ENCODE measurements around the gene PHYKPL.
"Not testable (repeated sequence)": the region's sequence is repeated elsewhere in the genome, so short reads cannot be mapped to it uniquely, and the experiment has no call there.

Gene PHYKPL

DNA sequence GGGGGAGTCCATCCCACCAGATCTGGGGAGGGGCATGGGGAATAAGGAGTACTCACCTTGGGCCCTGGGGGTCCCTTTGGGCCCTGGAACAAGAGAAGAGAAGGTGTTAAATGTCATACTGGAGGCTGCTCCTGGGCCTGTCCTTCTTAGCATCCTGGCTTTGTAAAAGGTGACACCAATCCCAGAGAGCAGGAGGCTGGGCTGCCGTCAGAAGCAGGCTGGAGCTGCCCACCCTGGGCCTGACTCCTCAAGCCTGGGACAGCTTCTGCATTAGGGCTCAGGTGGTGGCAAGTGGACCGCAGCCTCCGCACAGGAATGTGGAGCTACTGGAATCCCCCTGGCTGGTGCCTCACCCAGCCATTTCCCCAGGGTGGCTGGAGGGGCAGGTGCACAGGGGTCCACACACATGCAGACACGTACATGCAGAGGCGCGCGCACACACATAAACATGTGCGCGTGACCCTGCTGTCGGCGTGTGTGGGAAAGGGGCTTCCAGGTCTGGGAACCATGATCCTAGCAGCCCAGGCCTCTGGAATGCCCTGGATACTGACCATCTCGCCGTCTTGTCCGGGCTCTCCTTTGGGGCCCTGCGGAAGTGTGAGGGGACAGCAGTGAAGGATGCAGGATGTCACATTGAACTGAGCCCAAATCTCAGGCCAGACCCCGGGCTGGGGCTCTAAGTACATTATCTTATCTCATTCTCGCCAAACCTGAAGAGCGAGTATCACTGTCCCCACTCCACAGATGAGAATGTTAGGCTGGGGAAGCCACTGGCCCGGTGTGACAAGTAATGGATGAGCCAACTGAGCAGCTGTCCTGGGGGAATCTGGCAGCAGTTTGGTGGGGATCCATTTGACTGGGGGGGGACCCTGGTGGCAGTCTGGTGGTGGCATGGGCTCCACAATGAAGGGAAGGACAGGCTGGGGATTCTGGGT, 29.3 kb upstream of the PHYKPL start:
- no peak for DNase-seq

DNA sequence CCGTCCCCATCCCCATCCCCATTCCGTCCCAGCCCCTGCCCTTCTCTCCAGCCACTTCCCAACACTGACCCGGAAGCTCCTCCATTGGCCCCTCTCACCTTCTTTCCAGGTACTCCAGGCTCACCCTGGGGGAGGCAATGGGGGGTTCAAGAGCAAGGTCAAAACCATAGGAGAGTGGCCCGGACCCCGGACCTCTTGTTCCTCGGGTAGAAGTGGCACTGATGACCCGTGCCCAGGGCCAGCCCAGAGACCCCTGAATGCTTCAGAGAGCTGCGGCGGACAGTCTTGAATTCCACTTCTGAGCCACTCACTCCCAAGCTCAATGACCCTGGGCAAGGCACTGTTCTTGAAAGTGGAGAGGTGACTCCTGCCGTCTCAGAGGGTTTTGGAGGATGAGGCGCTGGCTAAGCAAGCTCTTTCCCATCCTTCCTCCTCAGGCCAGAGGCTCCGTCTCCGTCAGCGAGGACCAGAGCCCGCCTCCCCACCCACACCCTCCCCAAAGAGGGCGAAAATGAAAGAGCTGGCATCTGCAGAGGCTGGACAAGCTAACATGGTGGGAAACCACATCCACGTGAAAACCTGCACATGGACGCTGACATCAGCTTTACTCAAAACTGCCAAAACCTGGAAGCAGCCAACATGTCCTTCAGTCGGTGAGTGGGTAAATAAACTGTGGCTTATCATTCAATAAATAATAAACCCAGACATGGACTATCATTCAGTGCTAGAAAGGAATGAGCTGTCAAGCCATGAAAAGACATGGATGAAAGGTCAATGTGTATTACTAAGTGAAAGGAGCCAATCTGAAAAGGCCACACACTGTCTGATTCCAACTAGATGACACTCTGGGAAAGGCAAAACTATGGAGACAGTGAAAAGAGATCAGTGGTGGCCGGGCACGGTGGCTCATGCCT, 27.3 kb upstream of the PHYKPL start:
- DNase-seq, result no peak

DNA sequence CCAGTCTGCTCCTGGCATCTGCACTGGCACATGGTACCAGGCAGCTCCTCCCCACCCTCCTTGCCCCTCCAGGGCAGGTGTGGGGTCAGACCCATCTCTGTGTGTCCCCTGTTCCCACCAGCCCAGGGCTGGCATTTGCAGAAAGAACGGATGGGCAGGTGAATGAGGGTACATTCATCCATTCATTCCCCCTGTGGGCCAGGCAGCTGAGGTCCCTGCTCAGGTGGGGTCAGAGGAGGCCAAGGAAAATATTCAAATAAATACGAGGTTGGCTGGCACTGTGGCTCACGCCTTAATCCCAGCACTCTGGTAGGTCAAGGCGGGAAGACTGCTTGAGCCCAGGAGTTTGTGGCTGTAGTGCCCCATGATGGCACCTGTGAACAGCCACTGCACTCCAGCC, 25.0 kb upstream of the PHYKPL start:
- no peak for DNase-seq

DNA sequence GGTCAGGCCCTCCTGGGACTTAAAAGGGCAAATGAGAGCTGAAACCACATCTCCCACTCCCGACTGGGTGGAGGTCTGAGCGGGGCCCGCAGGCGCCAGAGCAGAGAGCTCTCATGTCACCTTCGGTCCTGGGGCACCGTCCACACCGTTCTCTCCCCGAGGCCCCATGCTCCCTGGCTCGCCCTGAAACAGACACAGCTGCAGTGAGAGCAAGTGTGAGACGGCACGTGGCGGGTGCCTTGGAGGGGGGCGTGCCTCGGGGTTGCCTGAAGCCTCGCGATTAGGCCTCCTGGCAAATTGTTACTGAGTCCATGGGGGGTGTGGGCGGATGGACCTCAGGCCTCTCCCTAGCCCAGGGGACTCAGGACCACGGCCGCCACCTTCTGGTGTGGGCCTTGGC, 24.1 kb upstream of the PHYKPL start:
- DNase-seq, result no peak

- not testable (repeated sequence) for DNase-seq
Measured at GRCh38 chr5:178253632-178254031, 21.0 kb upstream of the PHYKPL start.

DNA sequence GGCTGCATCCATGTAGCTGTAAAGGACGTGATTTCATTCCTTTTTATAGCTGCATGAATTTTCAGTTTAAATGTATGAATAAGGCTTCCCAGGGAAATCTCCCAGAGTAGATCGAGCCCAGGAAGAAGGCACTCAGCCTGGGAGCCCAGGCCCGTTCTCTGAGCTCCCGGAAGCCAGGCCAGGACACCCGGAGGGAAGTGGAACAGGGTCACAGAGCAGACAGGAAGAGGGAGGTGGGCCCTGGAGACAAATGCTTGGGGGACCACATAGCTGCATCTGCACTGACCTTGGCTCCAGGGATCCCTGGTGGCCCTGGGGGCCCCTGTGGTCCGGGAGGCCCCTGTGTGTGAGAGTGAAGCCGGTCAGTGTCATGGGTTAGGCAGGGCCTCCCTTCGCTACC, 19.7 kb upstream of the PHYKPL start:
- no peak for DNase-seq

DNA sequence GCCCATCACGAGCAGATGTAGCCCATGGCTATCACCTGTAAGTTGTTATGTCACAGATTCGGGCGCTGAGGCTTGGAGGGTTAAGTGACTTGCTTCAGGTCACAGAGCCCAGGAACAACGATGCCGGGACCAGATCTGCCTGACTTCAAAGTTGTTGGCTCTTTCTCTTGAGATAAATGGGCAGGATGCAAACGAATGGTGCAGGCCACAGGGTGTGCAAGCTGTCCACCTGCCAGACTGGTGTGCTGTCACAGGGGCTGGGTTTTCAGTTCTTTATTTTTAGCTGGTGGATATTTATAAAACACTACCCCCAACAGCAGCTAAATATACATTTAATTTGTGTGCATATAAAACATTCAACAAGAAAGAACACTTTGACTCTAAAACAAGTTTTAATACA, 17.7 kb upstream of the PHYKPL start:
- no peak for DNase-seq

DNA sequence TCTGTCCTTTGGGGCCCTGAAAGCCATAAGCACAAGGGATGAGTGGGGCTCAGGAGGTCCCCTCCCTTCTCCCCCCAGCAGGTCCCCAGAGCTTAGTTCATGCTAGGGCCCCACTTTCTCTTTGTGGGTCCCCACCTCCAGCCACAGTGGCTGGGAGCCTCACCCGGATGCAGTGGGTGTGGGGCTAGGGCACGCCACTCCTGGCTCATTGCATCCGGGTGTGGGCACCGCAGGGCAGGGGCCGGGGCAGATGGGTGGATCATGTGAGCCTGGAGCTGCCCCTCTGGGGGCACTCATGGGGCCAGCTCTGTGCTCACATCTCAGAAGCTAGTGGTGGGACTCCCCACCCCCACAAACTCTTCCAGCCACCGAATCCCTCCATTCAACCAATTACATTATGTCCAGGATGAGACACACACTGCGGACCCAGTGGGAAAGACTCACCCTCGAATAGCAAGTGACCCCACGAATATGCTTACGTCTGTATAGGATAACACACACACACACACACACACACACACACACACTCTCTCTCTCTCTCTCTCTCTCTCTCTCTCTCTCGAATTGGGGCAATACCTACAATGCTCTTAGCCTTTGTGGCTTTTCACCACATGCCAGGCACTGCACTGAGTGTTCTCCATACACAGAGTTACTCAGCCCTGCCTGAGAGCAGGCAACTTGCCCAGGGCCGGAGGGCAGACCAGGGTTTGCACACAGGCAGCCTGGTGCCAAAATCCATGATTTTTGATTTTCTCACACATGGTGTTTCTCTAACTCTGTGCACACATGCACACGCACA, 16.8 kb upstream of the PHYKPL start:
- DNase-seq, result peak in 2 of 5 experiments; percentile 64 to 74

GRCh38 chr5:178248750-178249149, 16.1 kb upstream of the PHYKPL start:
- DNase-seq, result no peak

GRCh38 chr5:178247481-178248456, 15.2 kb upstream of the PHYKPL start:
- DNase-seq, result peak in 1 of 5 experiments; percentile 29

GRCh38 chr5:178246624-178247279, 14.2 kb upstream of the PHYKPL start:
- no peak for DNase-seq

DNA sequence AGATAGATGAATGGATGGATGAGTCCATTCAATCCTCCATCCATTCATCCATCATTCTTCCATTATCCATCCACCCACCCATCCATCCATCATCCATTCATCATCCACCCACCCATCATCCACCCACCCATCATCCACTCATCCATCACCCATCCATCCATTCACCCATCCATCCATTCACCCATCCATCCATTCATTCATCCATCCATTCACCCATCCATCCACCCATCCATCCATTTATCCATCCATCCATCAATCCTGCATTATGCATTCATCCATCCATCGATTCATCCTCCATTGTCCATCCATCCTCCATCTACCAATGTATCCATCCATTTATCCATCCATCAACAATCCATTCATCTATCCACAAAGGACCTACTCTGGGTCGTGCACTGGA, 12.8 kb upstream of the PHYKPL start:
- DNase-seq, result no peak

GRCh38 chr5:178244576-178244975, 12.0 kb upstream of the PHYKPL start:
- DNase-seq, result no peak

- no peak for DNase-seq
Measured at GRCh38 chr5:178242416-178242815, 9.8 kb upstream of the PHYKPL start.

DNA sequence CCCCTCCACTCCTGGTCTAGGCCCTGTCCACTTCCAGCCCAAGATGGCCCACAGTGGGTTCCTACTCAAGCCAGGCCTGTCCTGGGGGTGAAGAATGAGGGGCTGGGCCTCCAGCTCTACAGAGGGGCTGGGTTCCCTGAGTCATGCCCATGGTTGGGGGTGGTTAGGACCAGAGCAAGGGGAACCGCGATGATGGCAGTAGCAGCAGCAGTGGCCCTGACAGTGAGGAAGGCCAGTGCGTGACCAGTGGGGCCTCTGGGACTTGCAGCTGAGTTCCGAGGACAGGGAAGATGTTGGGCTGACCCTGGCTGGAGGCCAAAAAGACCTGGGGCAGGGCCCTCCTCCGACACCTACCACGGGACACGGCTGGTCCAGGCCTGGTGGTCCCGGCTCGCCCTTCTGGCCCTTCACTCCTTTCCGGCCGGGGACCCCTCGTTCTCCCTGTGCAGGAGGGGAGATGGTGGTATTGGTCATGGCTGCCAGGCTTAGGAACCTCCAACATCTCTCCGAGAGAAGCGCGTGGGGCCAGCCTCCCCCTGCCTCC, 9.2 kb upstream of the PHYKPL start:
- DNase-seq, result no peak

- peak in 1 of 5 experiments; percentile 18 for DNase-seq
Measured at GRCh38 chr5:178241231-178241663, 8.6 kb upstream of the PHYKPL start.

DNA sequence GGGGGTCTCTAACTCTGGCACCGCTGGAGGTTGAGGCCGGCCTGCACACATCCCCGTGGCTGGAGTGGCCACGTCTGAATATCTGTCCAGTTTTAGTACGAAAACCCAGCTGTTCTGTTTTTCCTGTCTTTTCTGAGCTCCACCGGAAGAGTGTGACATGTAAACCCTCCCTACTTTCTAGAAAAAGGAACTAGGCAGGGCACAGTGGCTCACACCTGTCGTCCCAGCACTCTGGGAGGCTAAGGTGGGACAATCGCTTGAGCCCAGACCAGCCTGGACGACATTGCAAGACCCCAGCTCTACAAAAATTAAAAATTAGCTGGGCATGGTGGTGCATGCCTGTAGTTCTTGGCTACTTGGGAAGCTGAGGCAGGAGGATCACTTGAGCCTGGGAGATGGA, 8.2 kb upstream of the PHYKPL start:
- DNase-seq, result no peak

DNA sequence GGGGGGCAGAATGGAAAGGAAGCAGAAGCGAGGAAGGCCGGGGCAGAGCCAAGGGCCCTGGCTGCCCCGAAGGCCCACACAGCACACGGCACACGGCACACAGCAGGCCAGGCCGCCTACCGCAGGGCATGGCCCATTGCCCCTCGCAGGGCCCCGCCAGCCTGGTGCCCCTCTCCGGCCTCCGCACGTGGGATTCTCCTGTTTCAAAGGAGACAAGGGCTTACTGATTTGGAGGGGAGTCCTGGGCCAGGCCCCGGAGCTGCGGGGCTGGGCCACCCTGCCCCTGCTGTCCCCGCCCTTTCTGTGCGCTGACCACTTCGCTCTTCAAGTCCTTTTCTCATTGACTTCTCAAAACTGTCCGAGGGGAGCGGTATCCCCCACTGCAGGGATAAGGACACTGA, 7.7 kb upstream of the PHYKPL start:
- DNase-seq, result no peak

DNA sequence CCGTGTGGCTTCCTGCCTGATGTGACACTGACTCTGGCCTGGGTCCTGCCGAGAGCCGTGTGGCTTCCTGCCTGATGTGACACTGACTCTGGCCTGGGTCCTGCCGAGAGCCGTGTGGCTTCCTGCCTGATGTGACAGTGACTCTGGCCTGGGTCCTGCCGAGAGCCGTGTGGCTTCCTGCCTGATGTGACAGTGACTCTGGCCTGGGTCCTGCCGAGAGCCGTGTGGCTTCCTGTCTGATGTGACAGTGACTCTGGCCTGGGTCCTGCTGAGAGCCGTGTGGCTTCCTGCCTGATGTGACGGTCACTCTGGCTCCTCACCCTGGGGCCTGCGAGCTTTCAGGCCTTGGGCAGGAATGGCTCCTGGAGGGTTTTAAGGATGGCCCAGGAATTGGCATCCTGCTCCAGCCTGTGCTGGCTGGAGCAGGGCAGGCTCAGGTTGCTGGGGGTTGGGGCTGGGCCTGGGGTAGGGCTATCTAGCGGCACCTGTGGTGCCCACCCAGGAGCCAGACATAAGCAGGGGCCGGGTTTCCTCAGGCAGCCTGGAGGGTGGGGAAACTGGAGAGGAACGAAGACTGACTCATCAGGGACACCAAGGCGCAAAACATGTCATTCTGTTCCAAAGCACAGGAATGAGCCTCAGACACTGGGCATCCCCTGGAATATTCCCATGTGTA, 7.2 kb upstream of the PHYKPL start:
- peak in 1 of 5 experiments; percentile 49 for DNase-seq

Measured in T-helper 2 cell (primary cell).